Measurements from ENCODE around the gene DHRS3. TPM values are rescaled to one million over a fixed set of nuclear protein-coding genes. Genes with fewer than 3 reads are reported as not detected.

Gene DHRS3
- total and polyA plus RNA-seq, 3 experiments from 2014 or later, result 31.9 to 123 (median 117) TPM

GRCh38 chr1:12644829-12645228 lies 26.8 kb upstream of the DHRS3 start:
- Mint-ChIP-seq H3K27ac (no peak overlapping the region), H3K27me3 (peaks cover 4 to 28% of the 10 kb centered on the region in 2 donors), H3K4me1 (no peaks in the 10 kb centered on the region), H3K4me3 (peak overlapping the region in 1 of 7 donors; percentile 3), H3K36me3 (peaks cover 0 to 11% (median 2%) of the 10 kb centered on the region in 3 donors), H3K9me3 (peaks cover 16 to 23% (median 19%) of the 10 kb centered on the region in 5 donors)
- Histone ChIP-seq H3K36me3 (ENCODE audit: insufficient read depth, low read length) (no peaks in the 10 kb centered on the region), H3K9me3 (ENCODE audit: low read length) (peaks cover 11% of the 10 kb centered on the region), H3K27me3 (ENCODE audit: insufficient read depth, low read length, poor library complexity, severe bottlenecking) (no peaks in the 10 kb centered on the region), H3K4me1 (ENCODE audit: insufficient read depth, low read length) (no peaks in the 10 kb centered on the region), H3K4me3 (ENCODE audit: low read length) (no peak overlapping the region), H3K27ac (ENCODE audit: low read depth, low read length) (no peak overlapping the region)
- CTCF ChIA-PET, result no interaction called here
- DNase-seq, result no peak
- POLR2A ChIA-PET, result no interaction called here

GRCh38 chr1:12644237-12644636 lies 26.2 kb upstream of the DHRS3 start:
- Histone ChIP-seq H3K27me3 (ENCODE audit: insufficient read depth, low read length, poor library complexity, severe bottlenecking) (no peaks in the 10 kb centered on the region), H3K36me3 (ENCODE audit: insufficient read depth, low read length) (no peaks in the 10 kb centered on the region), H3K4me1 (ENCODE audit: insufficient read depth, low read length) (no peaks in the 10 kb centered on the region), H3K4me3 (ENCODE audit: low read length) (no peak overlapping the region), H3K9me3 (ENCODE audit: low read length) (peaks cover 16% of the 10 kb centered on the region), H3K27ac (ENCODE audit: low read depth, low read length) (no peak overlapping the region)
- no peak overlapping the region for H3K4me3 Mint-ChIP-seq
- peaks cover 19 to 29% (median 25%) of the 10 kb centered on the region in 5 donors for H3K9me3 Mint-ChIP-seq
- H3K36me3 Mint-ChIP-seq, result peaks cover 0 to 11% (median 2%) of the 10 kb centered on the region in 3 donors
- DNase-seq, result no peak
- peaks cover 3 to 24% of the 10 kb centered on the region in 2 donors for H3K27me3 Mint-ChIP-seq
- CTCF ChIA-PET, result interaction anchor here (1.4 kb wide), 1 partner anchor 14 kb away, joined by 5 read pairs; no protein-coding TSS in a partner anchor
- POLR2A ChIA-PET, result no interaction called here
- no peaks in the 10 kb centered on the region for H3K4me1 Mint-ChIP-seq
- no peak overlapping the region for H3K27ac Mint-ChIP-seq

GRCh38 chr1:12643785-12644184 lies 25.8 kb upstream of the DHRS3 start, which contains the start of gene AADACL4:
Gene AADACL4, plus strand, starts transcription at chr1:12644085. Its CDS starts 462 bp downstream, at chr1:12644547.
- Histone ChIP-seq H3K36me3 (ENCODE audit: insufficient read depth, low read length) (no peaks in the 10 kb centered on the region), H3K4me1 (ENCODE audit: insufficient read depth, low read length) (no peaks in the 10 kb centered on the region), H3K9me3 (ENCODE audit: low read length) (peaks cover 16% of the 10 kb centered on the region), H3K27ac (ENCODE audit: low read depth, low read length) (no peak within 1 kb of the TSS), H3K27me3 (ENCODE audit: insufficient read depth, low read length, poor library complexity, severe bottlenecking) (no peaks in the 10 kb centered on the region), H3K4me3 (ENCODE audit: low read length) (no peak within 1 kb of the TSS)
- H3K4me1 Mint-ChIP-seq, result no peaks in the 10 kb centered on the region
- H3K36me3 Mint-ChIP-seq, result peaks cover 0 to 11% (median 2%) of the 10 kb centered on the region in 3 donors
- peak within 1 kb of the TSS in 1 of 7 donors; percentile 3 for H3K4me3 Mint-ChIP-seq
- no peak within 1 kb of the TSS for H3K27ac Mint-ChIP-seq
- POLR2A ChIA-PET, result no interaction called here
- DNase-seq, result no peak
- CTCF ChIA-PET, result interaction anchor here (0.7 to 1.4 kb wide), 2 partner anchors 15 to 757 kb away, joined by 4 to 5 read pairs; no protein-coding TSS in a partner anchor
- H3K27me3 Mint-ChIP-seq, result peaks cover 3 to 20% of the 10 kb centered on the region in 2 donors
- H3K9me3 Mint-ChIP-seq, result peaks cover 19 to 29% (median 28%) of the 10 kb centered on the region in 5 donors

GRCh38 chr1:12643079-12643478 lies 25.1 kb upstream of the DHRS3 start:
- Mint-ChIP-seq H3K27me3 (peaks cover 1 to 22% of the 10 kb centered on the region in 2 donors), H3K4me1 (no peaks in the 10 kb centered on the region), H3K9me3 (peaks cover 19 to 34% (median 30%) of the 10 kb centered on the region in 5 donors)

GRCh38 chr1:12640958-12641272 lies 22.9 kb upstream of the DHRS3 start:
- no peak overlapping the region for H3K4me3 Mint-ChIP-seq
- peaks cover 0 to 11% (median 2%) of the 10 kb centered on the region in 3 donors for H3K36me3 Mint-ChIP-seq
- H3K27ac Mint-ChIP-seq, result no peak overlapping the region
- Histone ChIP-seq H3K4me3 (ENCODE audit: low read length) (no peak overlapping the region), H3K4me1 (ENCODE audit: insufficient read depth, low read length) (no peaks in the 10 kb centered on the region), H3K27me3 (ENCODE audit: insufficient read depth, low read length, poor library complexity, severe bottlenecking) (no peaks in the 10 kb centered on the region), H3K9me3 (ENCODE audit: low read length) (peaks cover 16% of the 10 kb centered on the region), H3K27ac (ENCODE audit: low read depth, low read length) (no peak overlapping the region), H3K36me3 (ENCODE audit: insufficient read depth, low read length) (no peaks in the 10 kb centered on the region)
- ChIA-PET POLR2A (no interaction called here), CTCF (interaction anchor here (1.6 kb wide), 1 partner anchor 18 kb away, joined by 4 read pairs; no protein-coding TSS in a partner anchor)
- no peak for DNase-seq
- H3K4me1 Mint-ChIP-seq, result no peaks in the 10 kb centered on the region
- peaks cover 19 to 34% (median 30%) of the 10 kb centered on the region in 5 donors for H3K9me3 Mint-ChIP-seq
- H3K27me3 Mint-ChIP-seq, result peaks cover 5 to 18% of the 10 kb centered on the region in 2 donors

More at GRCh38 chr1:12643079-12643478, 25.1 kb upstream of the DHRS3 start:
- Mint-ChIP-seq H3K36me3 (peaks cover 0 to 11% (median 2%) of the 10 kb centered on the region in 3 donors), H3K4me3 (no peak overlapping the region), H3K27ac (no peak overlapping the region)
- Histone ChIP-seq H3K27me3 (ENCODE audit: insufficient read depth, low read length, poor library complexity, severe bottlenecking) (no peaks in the 10 kb centered on the region), H3K36me3 (ENCODE audit: insufficient read depth, low read length) (no peaks in the 10 kb centered on the region), H3K27ac (ENCODE audit: low read depth, low read length) (no peak overlapping the region), H3K4me1 (ENCODE audit: insufficient read depth, low read length) (no peaks in the 10 kb centered on the region), H3K9me3 (ENCODE audit: low read length) (peaks cover 16% of the 10 kb centered on the region), H3K4me3 (ENCODE audit: low read length) (no peak overlapping the region)
- POLR2A ChIA-PET, result no interaction called here
- CTCF ChIA-PET, result interaction anchor here (0.7 to 1.4 kb wide), 2 partner anchors 15 to 757 kb away, joined by 4 to 5 read pairs; no protein-coding TSS in a partner anchor
- DNase-seq, result no peak

- H3K9me3 ChIP-seq (ENCODE audit: low read length), result peaks cover 16% of the 10 kb centered on the region
- H3K4me1 ChIP-seq (ENCODE audit: insufficient read depth, low read length), result no peaks in the 10 kb centered on the region
- H3K27me3 ChIP-seq (ENCODE audit: insufficient read depth, low read length, poor library complexity, severe bottlenecking), result no peaks in the 10 kb centered on the region
- POLR2A ChIA-PET, result no interaction called here
- peaks cover 0 to 11% (median 2%) of the 10 kb centered on the region in 3 donors for H3K36me3 Mint-ChIP-seq
- H3K4me3 Mint-ChIP-seq, result no peak overlapping the region
- no peaks in the 10 kb centered on the region for H3K4me1 Mint-ChIP-seq
- no peak overlapping the region for H3K27ac ChIP-seq (ENCODE audit: low read depth, low read length)
- peaks cover 6 to 20% of the 10 kb centered on the region in 2 donors for H3K27me3 Mint-ChIP-seq
- no peak overlapping the region for H3K4me3 ChIP-seq (ENCODE audit: low read length)
- H3K36me3 ChIP-seq (ENCODE audit: insufficient read depth, low read length), result no peaks in the 10 kb centered on the region
- peak overlapping the region in 1 of 8 donors; percentile 6 for H3K27ac Mint-ChIP-seq
- H3K9me3 Mint-ChIP-seq, result peaks cover 19 to 34% (median 30%) of the 10 kb centered on the region in 5 donors
- CTCF ChIA-PET, result no interaction called here
- no peak for DNase-seq
Measured at GRCh38 chr1:12640237-12640957, 22.4 kb upstream of the DHRS3 start.

- Mint-ChIP-seq H3K4me3 (no peak overlapping the region), H3K4me1 (peaks cover 0 to 4% (median 0%) of the 10 kb centered on the region in 3 donors), H3K27me3 (peaks cover 12 to 30% of the 10 kb centered on the region in 2 donors), H3K9me3 (peaks cover 19 to 34% (median 27%) of the 10 kb centered on the region in 5 donors), H3K27ac (no peak overlapping the region), H3K36me3 (peaks cover 0 to 11% (median 2%) of the 10 kb centered on the region in 3 donors)
- Histone ChIP-seq H3K27me3 (ENCODE audit: insufficient read depth, low read length, poor library complexity, severe bottlenecking) (no peaks in the 10 kb centered on the region), H3K27ac (ENCODE audit: low read depth, low read length) (no peak overlapping the region), H3K36me3 (ENCODE audit: insufficient read depth, low read length) (no peaks in the 10 kb centered on the region), H3K9me3 (ENCODE audit: low read length) (peaks cover 16% of the 10 kb centered on the region), H3K4me3 (ENCODE audit: low read length) (no peak overlapping the region), H3K4me1 (ENCODE audit: insufficient read depth, low read length) (no peaks in the 10 kb centered on the region)
- DNase-seq, result no peak
- CTCF ChIA-PET, result no interaction called here
- POLR2A ChIA-PET, result no interaction called here
Measured at GRCh38 chr1:12637693-12638092, 19.7 kb upstream of the DHRS3 start.

Measured in CD8-positive, alpha-beta memory T cell (primary cell).